Gastrocnemius medialis (tissue), 4 donors: ENCODE results near the gene C9. TPM values are rescaled to one million over a fixed set of nuclear protein-coding genes. Genes with fewer than 3 reads are reported as not detected.

Experiments
- ATAC-seq, 2 donors: fragments of 150-250 bp; one replicate each; pipeline ENCODE4 v1.9.1; 2016
- DNase-seq, 2 donors: peaks; one replicate each; pipeline ENCODE4 v3.0.0-alpha.2; 2019
- H3K27ac ChIP-seq, 4 donors: fragments of 200-600 bp; sonication (generic); 1 replicate in 1 of 4; 2 replicates in 3 of 4; pipeline ENCODE4 v1.5.1; 2016 to 2018; ENCODE audit warnings: mild to moderate bottlenecking in 2 of 4, moderate library complexity in 1 of 4
- H3K27me3 ChIP-seq, 3 donors: fragments of 200-600 bp; sonication (generic) in 2 of 3; 1 replicate in 1 of 3; 2 replicates in 2 of 3; pipeline versions ENCODE4 v1.5.1 to v1.6.0; 2016 to 2019; ENCODE audit warnings: mild to moderate bottlenecking in 1 of 3, moderate library complexity in 1 of 3
- H3K36me3 ChIP-seq, 2 donors: fragments of 200-600 bp; sonication (generic) in 1 of 2; one replicate each; pipeline ENCODE4 v1.5.1; 2017 to 2018
- H3K4me1 ChIP-seq, 2 donors: fragments of 200-600 bp; sonication (generic) in 1 of 2; one replicate each; pipeline ENCODE4 v1.5.1; 2016 to 2017; ENCODE audit warnings: mild to moderate bottlenecking in 2 of 2
- H3K4me3 ChIP-seq, 4 donors: fragments of 200-600 bp; sonication (generic) in 3 of 4; 1 replicate in 1 of 4; 2 replicates in 3 of 4; pipeline ENCODE4 v1.5.1; 2016 to 2019; ENCODE audit warnings: mild to moderate bottlenecking in 2 of 4
- H3K9me3 ChIP-seq, 3 donors: fragments of 200-600 bp; sonication (generic) in 2 of 3; 1 replicate in 1 of 3; 2 replicates in 2 of 3; pipeline ENCODE4 v1.5.1; 2016 to 2019
- POLR2A ChIP-seq, 2 donors: fragments of 450-650 bp; IDR thresholded peaks; one replicate each; pipeline ENCODE4 v1.6.1; 2017; ENCODE audit warnings: antibody characterized with exemption in 2 of 2, mild to moderate bottlenecking in 2 of 2, moderate library complexity in 2 of 2
- in situ Hi-C, 4 donors: fragments of 200-750 bp; cut with MboI; loops; one replicate each; pipeline versions ENCODE4 v1.15.0 to v1.8.0; 2017; ENCODE audit warnings: low sequenced_read_pairs in 4 of 4
- intact Hi-C: fragments of 100-400 bp; cut with DNase I; formaldehyde crosslinking; loops from one replicate; pipeline ENCODE4 v1.15.1; 2023; ENCODE audit warnings: low total_unique reads
- total RNA-seq, 4 donors: library from RNA; depleted of rRNA; stranded (reverse); fragments of >200 nt; gene quantifications; one replicate each; pipeline versions ENCODE4 v1.1.0 to v1.2.3, GENCODE V29; 2016
- TF ChIP-seq, protein P1 (sequence below), 5 experiments: fragments of 450-650 bp in 3 of 5; fragments of 200-600 bp in 2 of 5; sonication (generic) in 2 of 5; IDR thresholded peaks in 4 of 5; conservative IDR thresholded peaks in 1 of 5; 1 replicate in 4 of 5; 2 replicates in 1 of 5; pipeline ENCODE4 v1.5.1; 2016 to 2019; ENCODE audit warnings: antibody characterized with exemption in 5 of 5, mild to moderate bottlenecking in 3 of 5, moderate library complexity in 3 of 5

Gene C9
- total RNA-seq, 4 donors from 2014 or later, result 2.6 to 5.3 TPM; not detected in 2

DNA sequence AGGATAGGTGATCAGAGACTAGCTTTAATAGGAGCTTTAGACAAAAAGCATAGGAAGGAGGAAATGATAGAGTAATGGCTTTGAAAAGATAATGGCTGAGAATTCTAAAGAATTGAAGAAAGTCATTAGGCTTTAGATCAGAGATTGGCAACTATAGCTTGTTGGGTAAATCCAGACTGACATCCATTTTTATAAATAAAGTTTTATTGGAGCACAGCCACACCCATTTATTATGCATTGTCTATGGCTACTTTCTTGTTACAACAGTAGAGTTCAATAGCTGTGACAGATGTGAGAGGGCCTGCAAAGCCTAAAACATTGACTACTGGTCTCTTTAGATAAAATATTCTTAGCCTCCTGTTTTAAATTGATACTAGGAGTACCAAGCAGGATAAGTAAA lies 104.2 kb downstream of the C9 start:
- intact Hi-C loops (no loop called here), in situ Hi-C loops (no loop called here)
- no peak for DNase-seq
- no peak for ATAC-seq
- Histone ChIP-seq H3K9me3 (no peaks in the 10 kb centered on the region), H3K27me3 (no peaks in the 10 kb centered on the region), H3K4me1 (no peaks in the 10 kb centered on the region), H3K27ac (no peak overlapping the region), H3K4me3 (no peak overlapping the region), H3K36me3 (no peaks in the 10 kb centered on the region)
- TF ChIP-seq, protein P1, sequence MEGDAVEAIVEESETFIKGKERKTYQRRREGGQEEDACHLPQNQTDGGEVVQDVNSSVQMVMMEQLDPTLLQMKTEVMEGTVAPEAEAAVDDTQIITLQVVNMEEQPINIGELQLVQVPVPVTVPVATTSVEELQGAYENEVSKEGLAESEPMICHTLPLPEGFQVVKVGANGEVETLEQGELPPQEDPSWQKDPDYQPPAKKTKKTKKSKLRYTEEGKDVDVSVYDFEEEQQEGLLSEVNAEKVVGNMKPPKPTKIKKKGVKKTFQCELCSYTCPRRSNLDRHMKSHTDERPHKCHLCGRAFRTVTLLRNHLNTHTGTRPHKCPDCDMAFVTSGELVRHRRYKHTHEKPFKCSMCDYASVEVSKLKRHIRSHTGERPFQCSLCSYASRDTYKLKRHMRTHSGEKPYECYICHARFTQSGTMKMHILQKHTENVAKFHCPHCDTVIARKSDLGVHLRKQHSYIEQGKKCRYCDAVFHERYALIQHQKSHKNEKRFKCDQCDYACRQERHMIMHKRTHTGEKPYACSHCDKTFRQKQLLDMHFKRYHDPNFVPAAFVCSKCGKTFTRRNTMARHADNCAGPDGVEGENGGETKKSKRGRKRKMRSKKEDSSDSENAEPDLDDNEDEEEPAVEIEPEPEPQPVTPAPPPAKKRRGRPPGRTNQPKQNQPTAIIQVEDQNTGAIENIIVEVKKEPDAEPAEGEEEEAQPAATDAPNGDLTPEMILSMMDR (IDR thresholded peaks at IDR 0.05 in 4 of 5, conservative IDR thresholded peaks at IDR 0.05 in 1 of 5), result no peak
- no peak for TF ChIP-seq POLR2A (IDR thresholded peaks at IDR 0.05)

DNA sequence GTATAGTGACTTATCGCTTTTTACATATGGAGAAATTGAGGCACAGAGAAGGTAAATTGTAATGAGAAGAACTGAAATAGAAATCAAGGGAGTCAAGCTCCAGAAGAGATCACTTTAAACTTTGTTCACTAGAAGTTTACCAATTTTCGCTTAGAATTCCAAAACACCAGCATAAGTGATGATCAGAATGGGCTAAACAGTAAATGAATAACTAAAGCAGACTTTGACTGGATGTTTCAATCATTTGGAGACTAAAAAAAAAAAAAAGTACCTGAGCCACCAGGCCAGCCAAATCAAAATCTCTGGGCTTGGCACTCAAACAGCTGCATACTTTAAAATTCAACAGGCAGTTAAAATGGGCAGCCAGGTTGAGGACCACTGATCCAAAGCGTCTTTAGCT lies 106.7 kb downstream of the C9 start:
- H3K4me1 ChIP-seq, result no peaks in the 10 kb centered on the region
- in situ Hi-C loops, result no loop called here
- intact Hi-C loops, result no loop called here

DNA sequence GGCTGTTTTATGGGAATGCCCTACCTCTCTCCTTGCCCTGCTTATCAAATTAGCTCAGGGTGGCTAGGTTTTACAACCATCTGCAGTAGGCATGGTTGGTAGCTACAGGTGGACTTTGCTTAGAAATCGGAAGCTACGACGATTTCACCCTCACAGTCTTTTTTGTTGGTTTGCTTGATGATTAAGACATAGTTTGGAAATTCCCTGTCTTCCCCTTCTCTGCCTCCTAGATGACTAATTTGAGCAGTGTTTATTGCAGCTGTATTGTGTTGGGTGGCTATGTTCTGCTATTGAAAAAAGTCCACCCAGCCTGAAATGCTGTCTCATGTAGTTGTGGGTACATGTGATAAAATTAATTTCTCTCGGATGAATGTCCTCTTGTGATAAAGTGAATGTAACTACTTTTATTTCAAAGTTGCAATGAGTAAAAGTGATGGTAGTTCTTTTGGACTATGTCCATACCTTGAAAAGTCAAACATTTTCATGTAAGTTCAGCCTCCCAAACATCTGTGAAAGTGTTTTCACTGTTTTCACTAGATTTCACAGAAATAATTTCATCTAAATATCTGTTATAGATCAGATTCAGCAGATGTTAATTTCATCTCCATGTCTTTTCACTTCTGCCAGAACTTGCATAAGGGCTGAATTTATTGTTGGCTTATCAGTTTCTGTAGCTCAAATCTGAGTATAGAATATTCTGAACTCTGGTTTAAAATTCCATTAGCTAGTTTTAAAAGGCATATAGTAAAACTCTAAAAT lies 107.6 kb downstream of the C9 start:
- no peak overlapping the region for H3K27ac ChIP-seq
- no peak for TF ChIP-seq POLR2A (IDR thresholded peaks at IDR 0.05)
- H3K4me1 ChIP-seq, result no peaks in the 10 kb centered on the region
- in situ Hi-C loops (no loop called here), intact Hi-C loops (no loop called here)
- DNase-seq (no peak), ATAC-seq (no peak)
- H3K27me3 ChIP-seq, result no peaks in the 10 kb centered on the region
- no peaks in the 10 kb centered on the region for H3K36me3 ChIP-seq
- H3K4me3 ChIP-seq, result no peak overlapping the region
- H3K9me3 ChIP-seq, result no peaks in the 10 kb centered on the region

More for the DNA sequence above, 106.7 kb downstream of the C9 start:
- TF ChIP-seq POLR2A (IDR thresholded peaks at IDR 0.05), result no peak
- TF ChIP-seq, protein P1 (IDR thresholded peaks at IDR 0.05 in 4 of 5, conservative IDR thresholded peaks at IDR 0.05 in 1 of 5), result no peak
- H3K4me3 ChIP-seq, result no peak overlapping the region
- no peaks in the 10 kb centered on the region for H3K27me3 ChIP-seq
- DNase-seq (no peak), ATAC-seq (no peak)
- H3K27ac ChIP-seq, result no peak overlapping the region
- no peaks in the 10 kb centered on the region for H3K9me3 ChIP-seq
- no peaks in the 10 kb centered on the region for H3K36me3 ChIP-seq

DNA sequence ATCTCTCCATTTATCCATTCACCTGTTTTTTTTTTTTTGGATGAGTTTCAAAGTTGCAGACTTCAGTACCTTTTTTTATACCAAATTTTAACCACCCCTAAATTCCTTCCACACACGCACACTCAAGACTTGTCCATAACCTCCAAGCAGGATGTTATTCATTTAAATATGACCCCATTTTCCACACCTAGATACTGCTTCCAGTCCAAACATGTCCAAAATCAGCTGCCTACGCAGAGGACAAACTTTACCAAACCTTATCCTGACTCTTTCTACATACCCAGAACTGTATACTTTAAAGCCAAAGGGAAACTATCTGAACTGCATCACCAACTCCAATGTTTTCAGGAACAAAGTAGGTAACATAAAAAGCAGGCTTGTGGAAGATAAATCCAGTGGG lies 108.9 kb downstream of the C9 start:
- Histone ChIP-seq H3K27ac (no peak overlapping the region), H3K4me1 (no peaks in the 10 kb centered on the region)

DNA sequence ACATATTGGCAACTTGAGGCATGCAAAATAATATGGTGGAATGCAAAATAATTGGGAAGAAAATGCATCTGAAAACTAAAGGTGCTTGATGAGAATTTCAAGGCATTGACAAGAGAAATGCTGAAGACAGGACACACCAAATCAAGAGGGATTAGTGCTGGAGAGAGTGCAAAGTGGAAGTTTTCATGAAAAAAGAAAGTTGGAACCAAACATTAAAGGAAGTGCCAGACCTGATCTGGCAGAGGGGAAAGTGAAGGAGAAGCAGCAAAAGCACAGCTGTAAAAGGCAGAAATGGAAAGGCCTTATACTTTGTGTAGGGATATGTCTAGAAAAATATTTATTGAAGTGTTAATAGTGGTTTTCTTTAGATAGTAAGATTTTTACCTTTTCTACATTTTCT lies 109.6 kb downstream of the C9 start:
- ATAC-seq (no peak), DNase-seq (no peak)
- TF ChIP-seq, protein P1 (IDR thresholded peaks at IDR 0.05 in 4 of 5, conservative IDR thresholded peaks at IDR 0.05 in 1 of 5), result no peak
- TF ChIP-seq POLR2A (IDR thresholded peaks at IDR 0.05), result no peak
- Histone ChIP-seq H3K4me1 (no peaks in the 10 kb centered on the region), H3K4me3 (no peak overlapping the region), H3K27me3 (no peaks in the 10 kb centered on the region), H3K36me3 (no peaks in the 10 kb centered on the region), H3K27ac (no peak overlapping the region), H3K9me3 (no peaks in the 10 kb centered on the region)
- in situ Hi-C loops (no loop called here), intact Hi-C loops (no loop called here)

More for the DNA sequence above, 108.9 kb downstream of the C9 start:
- in situ Hi-C loops (no loop called here), intact Hi-C loops (no loop called here)
- H3K27me3 ChIP-seq, result no peaks in the 10 kb centered on the region
- no peak for DNase-seq
- no peaks in the 10 kb centered on the region for H3K36me3 ChIP-seq
- no peak for ATAC-seq
- TF ChIP-seq, protein P1 (IDR thresholded peaks at IDR 0.05 in 4 of 5, conservative IDR thresholded peaks at IDR 0.05 in 1 of 5), result no peak
- TF ChIP-seq POLR2A (IDR thresholded peaks at IDR 0.05), result no peak
- H3K4me3 ChIP-seq, result no peak overlapping the region
- H3K9me3 ChIP-seq, result no peaks in the 10 kb centered on the region
